ENCODE data around the gene NKD2.

Gene NKD2

DNA sequence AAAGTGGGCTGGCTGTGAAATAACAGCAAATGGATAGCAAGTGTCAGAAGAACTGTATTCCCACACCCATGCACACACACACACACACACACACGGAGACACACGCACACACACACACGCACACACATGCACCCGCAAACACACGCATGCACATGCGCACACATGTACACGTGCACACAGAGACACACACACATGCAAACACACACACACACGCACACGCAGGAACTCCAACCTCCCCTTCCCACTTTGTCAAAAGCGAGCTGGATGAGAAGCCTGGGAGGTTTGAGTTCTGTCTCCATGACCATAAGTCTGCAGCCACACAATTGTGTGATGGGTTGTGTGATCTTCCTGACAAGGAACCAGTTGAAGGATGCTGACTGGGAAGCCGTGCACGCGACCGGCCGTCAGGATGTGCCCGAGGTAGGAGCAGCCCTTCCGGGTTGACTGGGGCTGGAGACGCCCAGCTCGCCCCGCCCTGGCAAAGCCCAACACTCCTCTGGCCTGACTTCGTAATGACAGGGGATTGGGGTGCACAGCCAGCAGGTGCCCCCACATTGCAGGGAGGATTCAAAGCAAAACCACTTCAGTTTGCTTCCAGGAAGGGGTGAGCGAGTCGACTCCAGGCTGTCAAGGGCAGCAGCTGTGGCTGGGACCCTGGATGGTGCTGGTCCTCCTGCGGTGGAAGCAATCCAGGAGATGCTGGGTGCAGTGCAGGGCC is 29.3 kb upstream of the NKD2 start:
- no peak for DNase-seq (ENCODE audit: low spot score)

DNA sequence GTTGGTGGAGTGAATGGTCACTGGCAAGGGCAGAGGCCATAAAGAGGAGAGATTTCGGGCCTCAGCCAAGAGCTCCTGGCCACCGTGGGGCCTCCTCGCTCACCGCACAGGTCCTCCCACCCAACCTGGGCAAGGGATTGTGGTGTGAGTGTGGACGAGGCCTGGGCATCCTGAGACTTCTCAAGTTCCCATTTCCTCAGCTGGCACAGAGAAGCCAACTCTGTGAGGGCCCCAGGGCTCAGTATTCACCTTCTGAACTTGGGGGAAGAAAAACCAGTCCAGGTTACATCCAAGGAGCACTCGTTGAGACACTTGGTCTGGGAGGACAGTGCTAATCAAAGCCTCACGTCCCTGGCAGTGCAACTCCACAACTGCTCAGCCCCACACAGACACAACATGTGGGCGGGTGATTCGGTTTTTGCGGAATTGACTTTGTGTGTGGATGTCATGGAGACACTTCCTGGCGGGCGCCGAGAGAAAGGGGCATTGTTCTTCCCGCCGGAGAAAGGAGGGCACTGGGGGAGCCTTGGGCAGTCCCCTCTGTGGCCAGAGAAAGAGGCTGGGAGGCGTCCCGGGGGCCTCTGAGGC is 28.5 kb upstream of the NKD2 start:
- DNase-seq (ENCODE audit: low spot score), result peak; percentile 26

DNA sequence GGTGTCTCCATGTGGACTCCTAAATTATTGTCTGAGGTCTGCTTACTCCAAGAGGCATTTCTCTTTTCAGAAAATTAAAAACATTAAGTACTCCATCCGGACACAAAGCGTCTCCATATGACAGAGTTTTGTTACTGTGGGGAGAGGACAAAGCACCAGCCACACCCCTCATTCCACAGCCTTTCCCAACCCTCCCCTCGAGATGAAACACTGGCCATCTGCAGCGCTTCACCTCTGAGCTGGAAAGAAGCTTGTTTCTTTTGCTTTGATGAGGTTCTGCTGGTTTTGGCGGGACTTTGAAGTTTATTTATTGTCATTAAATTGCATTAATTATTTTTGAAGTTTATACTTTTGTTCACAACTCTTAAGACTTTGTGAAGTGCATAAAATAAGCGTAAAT is 27.6 kb upstream of the NKD2 start:
- DNase-seq (ENCODE audit: low spot score), result no peak

DNA sequence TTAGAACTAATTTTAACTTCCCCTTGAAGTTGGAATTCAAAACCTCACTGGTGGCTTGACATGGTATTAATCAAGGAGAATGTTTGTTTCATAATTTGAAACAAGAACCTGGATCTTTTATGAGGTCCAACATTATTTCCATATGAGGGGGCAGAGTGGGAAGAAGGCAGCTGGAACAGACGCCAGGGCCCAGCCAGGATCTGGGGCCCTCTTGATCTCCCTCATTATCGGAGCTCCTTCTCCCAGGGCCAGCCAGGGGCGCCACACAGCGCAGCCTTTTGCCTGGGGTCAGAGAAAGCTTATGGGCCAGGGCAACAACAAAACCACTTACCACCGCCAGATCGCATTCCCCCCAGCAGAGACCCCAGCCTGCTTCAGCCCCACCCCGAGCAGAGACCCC is 27.1 kb upstream of the NKD2 start:
- no peak for DNase-seq (ENCODE audit: low spot score)

DNA sequence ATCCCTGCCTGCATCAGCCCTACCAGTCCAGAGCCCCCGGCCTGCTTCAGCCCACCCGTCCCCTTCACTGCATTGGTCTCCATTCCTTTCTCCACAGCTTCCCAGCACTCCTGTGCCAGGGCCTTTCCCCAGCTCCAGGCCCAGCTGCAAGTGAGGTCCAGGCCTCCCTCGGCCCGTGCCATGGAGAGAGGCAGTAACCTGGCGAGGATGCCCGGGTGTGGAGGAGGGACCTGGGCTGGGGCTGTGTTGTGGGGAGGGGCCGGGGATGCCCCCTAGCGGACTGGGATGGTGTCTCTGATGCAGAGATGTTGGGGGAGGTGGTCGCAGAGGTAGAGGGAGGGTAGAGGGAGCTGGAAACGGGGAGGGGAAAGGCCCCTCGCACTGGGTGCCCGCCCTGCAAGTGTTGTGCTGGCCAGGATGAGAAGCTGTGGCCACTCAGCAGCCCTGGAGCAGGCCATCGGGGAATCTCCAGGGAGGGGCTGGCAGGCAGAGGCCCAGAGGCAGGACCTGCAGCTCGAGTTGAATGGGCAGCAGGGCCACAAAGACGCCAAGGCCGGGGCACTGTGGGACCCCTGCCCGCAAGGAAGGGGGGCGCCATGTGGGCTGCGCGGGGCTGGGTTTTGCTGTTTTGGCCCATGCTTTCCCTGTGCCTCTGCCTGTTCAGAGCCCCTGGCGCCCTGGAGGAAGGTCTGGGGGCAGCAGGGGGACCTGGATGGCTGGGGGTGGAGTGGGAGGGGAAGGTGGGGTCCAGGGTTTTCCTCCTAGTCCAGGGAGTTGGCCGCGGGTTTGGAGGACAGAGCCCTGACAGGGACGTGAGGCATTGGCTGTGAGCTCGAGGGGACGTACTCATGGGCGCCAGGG is 26.0 kb upstream of the NKD2 start:
- DNase-seq (ENCODE audit: low spot score), result no peak

DNA sequence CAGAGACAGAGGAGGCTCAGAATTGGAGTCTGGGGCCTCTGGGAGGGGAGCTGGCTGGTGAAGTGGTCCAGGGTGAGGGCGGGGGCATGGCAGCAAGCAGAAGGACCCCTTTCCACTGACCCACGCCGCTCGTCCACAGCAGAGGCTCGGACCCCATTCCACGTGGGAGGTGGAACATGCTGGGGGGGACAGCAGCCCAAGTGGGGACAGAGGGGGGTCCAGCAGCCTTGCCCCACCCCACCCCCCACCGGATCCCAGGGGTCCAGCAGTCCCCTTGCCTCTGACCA is 25.4 kb upstream of the NKD2 start:
- no peak for DNase-seq (ENCODE audit: low spot score)

DNA sequence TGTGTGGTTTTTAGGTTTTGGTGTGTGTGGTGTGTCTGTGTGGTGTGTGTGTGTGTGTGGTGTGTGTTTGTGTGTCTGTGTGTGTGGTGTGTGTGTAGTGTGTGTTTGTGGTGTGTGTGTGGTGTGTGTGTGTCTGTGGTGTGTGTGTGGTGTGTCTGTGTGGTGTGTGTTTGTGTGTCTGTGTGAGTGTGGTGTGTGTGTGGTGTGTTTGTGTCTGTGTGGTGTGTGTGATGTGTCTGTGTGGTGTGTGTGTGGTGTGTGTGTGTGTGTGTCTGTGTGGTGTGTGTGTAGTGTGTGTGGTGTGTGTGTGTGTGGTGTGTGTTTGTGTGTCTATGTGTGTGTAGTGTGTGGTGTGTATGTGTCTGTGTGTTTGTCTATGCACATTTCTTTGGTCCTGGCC is 25.0 kb upstream of the NKD2 start:
- DNase-seq (ENCODE audit: low spot score), result no peak

DNA sequence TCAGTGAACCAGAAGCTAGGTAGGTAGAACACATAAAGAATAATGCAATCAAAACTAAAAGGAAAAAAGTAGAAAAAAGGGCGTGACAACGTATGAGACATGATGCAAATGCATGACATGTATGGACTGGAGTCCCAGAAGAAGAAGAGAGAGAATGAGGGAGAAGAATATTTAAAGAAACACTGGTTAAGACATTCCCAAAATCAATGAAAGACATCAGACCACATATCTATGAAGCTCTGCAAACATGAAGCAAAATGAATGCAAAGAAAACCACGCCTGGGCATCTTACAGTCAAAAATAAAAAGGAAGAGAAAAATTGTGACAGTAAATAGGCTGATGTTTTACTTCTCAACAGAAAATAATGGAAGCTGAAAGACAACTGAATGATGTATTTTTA is 23.8 kb upstream of the NKD2 start:
- no peak for DNase-seq (ENCODE audit: low spot score)

DNA sequence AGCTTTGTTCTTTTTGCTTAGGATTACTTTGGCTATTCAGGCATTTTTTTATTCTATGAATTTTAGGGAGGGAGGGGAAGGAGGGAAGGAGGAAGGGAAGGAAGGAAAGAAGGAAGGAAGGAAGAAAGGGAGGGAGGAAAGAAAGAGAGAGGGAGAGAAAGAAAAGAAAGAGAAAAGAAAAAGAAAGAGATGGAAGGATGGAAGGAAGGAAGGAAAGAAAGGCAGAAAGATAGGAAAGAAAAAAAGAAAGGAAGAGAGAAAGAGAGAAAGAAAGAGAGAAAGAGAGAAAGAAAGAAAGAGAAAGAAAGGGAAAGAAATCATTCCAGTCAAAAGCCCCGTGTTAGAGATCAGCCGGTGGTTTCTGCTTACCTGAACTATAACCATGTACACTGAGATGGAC is 20.8 kb upstream of the NKD2 start:
- no peak for DNase-seq (ENCODE audit: low spot score)

DNA sequence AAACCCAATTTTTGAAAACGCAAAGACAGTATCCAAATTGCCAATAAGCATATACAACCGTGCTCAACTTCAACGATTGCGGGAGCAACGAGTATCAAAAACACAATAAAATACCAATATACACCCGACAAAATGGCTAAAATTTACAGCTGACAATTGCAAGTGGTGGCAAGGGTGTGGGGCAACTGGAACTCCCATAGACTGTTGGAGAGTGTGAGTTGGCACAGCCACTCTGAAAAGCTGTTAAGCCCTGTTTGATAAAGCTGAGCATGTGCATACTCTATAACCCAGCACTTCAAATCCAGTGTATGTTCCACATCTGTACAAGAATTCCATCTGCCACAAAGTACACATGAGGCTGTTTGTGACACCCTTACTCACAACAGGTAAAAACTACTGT is 20.3 kb upstream of the NKD2 start:
- no peak for DNase-seq (ENCODE audit: low spot score)

DNA sequence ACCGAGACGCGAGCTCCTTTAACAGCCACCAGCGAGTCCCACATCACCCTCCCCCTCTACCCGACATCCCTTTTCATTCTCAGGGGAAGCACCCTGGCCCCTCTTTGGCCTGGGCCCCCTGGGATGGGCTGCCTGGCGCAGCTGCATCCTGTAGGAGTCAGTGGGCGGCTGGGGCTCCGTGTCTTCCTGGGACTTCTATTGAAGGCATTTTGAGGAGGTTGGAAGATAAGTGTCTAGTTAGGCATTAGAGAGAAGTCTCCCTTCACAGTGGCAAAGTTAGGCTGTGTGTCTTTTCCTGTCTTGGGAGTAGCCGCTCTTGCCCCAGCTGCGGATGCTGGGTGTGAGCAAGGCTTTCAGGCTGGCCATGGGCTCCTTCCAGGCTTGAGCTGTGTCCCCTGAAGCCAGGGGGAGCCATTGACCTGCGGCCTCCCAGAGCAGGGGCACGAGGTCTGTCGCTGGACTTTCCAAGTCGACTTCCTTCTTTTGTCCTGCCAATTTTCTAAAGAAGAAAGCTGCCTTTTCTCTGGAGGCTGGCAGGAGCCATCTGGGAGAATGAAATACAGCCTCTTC is 18.6 kb upstream of the NKD2 start:
- DNase-seq (ENCODE audit: low spot score), result peak; percentile 66

DNA sequence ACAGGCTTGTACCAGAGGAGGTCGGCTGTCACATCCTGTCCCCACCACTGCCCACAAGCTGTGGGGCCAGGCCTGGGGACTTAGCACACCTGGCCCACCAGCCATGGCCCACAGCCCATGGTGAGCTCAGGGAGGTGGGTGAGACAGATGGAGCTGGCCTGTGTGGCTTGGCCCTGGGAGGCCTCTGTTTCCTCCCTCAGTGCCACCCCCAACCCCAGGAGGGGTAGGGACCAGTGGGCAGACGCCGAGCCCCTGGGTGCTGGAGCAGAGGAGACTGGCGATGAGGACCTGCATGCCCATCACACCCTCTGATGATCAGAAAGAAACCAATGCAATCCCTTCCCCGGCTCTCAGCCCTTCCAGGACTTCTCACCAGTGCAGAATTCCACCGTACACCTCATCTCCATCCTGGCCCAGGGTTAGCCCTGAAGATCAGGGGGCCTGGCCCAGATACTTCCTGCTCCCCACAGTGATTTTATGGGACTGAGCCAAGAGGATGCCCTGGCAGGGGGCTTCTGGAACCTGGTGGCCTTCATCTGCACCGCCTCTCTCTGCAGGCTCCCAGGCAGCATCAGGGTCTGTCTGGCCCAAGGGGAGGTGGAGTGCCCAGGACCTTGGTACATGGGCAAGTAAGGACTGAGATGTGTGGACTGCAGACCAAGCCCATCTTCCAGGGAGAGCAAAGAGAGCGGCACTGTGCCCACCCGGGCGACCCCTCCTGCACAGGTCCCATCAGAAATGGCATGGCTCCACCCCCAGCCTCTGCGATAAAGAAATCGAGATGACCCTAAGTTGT is 16.9 kb upstream of the NKD2 start:
- no peak for DNase-seq (ENCODE audit: low spot score)

DNA sequence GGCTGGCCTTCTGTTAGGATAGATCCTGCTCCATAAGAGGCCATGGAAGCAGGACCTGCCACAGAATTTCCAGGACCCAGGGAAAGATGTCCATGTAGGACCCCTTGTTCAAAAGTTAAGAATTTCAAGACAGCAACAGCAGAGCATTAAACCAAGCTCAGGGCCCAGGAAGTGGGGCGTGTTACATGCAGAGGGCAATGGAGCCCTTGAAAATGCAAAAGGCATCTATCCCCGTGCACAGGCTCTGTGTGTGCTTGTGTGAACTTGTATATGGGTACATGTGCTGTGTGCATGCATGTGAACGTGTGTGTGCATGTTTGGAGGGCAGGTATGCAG is 14.4 kb upstream of the NKD2 start:
- no peak for DNase-seq (ENCODE audit: low spot score)

DNA sequence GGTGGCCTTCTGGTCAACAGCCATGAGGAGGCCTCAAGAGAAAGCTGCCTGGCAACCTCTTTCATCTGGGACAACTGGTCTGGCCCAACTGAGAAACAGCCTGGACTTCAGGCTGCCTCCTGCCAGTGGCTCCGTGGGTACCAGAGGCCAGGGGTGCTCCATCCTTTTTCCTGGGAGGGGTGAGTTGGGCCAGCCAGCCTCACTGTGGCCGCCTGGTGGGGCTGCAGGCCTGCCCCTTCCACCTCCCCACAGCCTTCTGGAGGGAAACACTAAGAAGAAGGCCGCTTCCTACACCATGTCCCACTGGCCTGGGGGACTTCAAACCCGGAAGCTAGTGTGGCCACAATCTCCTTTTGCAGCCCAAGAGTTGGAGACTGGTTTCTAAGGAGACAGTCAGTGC is 13.8 kb upstream of the NKD2 start:
- no peak for DNase-seq (ENCODE audit: low spot score)

DNA sequence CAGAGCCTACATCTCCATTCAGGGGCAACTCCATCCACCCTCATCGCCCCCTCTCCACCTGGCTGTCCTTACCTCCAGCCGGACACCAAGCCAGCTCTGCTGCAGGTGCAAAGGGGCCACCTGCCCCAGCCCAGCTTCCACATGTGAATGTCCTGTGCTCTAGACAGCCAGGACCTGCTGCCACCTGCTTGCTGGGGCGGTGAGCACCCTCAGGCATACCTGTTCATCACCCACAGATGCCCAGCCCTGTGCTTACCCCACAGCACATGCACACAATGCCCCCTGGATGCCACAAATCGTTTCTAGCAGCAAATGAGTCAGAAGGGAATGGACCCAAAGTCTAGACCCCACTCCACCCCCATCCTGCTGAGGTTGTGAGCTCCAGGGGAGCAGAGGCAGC is 13.3 kb upstream of the NKD2 start:
- no peak for DNase-seq (ENCODE audit: low spot score)

DNA sequence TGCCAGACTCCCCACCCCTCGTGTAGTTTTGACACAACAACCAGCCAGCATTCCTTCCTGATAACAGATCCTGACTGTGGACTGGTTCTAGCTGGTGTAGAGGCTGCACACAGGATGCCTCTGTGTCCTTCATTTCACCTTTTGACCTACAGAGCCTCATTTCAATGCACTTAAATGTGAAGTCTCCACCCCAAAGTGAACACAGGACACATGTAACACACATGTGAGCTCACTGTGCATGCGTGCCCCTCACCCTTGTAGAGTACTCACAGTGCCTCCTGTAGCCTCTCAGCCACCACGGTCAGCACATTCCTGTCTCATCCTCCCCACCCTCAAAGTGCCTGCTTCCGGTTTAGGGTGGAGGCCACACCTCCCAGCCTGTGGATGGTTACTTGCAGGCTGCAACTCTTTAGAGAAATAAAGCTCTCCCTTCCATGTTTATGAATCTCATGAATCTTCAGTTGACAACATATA is 11.6 kb upstream of the NKD2 start:
- DNase-seq (ENCODE audit: low spot score), result no peak

DNA sequence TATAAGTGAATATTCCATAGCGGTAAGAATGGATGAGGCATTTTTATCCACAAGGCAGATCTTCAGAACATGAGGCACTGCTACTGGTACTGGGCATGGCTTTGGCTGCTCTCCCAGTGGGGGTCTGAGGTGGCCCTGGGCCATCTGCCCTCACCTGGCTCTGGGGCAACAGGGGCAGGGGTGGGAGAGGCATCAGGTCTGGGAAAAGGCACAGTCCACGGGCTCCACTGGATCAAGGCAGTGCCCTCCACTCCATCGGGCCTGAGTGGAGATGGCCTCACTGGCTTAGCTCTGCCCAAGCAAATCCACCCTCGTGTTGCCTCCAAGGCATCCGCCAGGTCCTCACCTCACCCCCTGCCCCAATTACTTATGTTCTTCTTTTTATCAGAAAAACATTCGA is 10.9 kb upstream of the NKD2 start:
- no peak for DNase-seq (ENCODE audit: low spot score)

DNA sequence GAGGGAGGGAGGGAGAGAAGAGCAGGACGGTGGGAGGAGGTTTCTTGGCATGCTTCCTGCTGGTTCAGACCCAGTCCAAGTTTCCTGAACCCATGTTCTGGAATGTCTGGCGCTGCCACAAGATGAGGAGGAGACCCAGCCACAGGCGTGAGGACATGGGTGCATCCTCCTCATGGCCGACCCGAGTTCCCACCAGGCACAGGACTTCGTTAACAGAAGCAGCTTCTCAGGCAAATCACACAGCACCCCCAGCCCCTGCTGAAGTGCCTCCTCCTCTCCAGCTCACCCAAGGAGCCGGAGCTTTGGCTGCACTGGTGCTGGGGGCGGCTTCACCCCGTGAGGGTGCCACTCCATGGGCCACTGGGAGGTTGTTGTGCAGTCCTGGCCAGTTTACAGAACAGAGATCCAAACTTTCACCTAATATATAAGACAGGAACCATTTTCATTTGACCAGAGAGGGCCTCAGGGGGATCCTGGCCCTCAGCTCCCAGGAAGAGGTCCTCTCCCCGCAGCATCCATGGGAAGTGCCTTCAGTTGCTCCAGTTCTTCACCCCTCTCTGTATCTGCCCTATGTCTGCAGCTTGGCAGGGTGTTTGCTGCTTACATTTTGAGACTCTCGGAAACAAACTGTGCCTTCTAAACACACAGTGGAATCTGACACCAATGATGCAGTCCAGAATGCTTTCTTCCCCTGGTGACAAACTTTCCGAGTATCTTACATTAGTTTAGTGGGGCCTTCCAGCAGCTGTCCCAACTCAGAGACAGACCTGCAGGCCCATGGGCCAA is 10.2 kb upstream of the NKD2 start:
- no peak for DNase-seq (ENCODE audit: low spot score)

DNA sequence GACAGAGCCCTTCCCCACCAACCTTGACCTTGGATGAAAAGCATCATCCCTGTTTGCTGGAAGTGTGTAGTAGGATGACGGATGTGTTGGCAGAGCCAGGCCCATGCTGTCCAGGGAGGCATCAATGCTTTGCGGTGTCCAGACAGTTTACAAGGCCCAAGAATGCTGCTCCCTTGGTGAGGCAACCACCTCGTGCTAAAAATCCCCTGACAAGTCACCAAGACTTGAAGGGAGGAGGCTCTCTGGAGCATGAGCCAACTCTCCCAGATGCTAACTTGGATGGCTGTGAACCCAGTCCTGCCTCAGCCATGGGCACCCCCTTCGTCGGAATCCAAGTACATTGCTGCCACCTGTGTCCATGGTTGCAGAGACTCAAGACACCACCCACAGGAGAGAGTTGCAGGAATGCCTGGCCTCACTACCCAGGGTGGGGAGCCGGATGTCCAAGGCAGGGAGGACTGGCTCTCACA is 9.5 kb upstream of the NKD2 start:
- DNase-seq (ENCODE audit: low spot score), result no peak

DNA sequence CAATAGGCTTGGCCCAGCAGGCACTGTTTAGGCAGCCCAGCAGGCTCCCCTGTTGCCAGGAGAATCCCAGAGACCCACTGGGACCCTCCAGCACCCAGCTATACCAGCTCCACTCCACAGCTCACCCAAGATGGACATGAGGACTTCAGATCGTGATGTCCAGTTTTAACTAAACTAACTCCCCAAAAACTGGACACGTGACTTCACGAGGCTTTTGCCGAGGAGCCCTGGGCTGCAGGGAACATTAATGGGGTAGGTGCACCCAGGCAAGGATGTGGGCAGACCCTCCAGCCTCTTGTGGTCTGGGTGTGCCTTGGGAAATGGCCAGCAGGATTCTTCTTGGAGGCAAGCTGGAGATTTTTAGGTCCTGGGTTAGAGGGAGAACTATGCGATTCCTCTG is 8.9 kb upstream of the NKD2 start:
- no peak for DNase-seq (ENCODE audit: low spot score)

DNA sequence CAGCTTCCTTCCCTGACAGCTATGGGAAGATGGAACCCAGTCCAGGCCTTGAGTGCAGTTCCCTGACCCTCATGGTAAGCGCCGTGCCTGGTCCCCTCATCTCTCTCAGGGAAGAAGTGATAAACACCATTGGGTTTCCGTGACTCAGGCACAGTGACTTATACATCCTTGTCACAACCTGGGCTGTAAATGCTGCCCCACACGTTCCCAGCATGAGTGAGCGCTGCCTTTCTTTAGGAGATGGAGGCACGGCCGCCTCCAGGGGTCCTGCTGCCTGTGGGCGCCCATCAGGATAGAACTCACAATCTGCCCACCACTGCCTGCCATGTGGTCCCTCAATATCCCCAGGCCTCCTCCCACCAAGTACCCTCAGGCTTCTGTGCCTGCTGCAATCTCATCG is 8.3 kb upstream of the NKD2 start:
- no peak for DNase-seq (ENCODE audit: low spot score)
